NCI-H2029 treated with DMSO at 0.1 percent for 48 hours (cell line): ENCODE data around the gene AMPD3.

Experiments used
- DNase-seq: peaks from one replicate; lab custom pipeline; 2025; lab: John Stamatoyannopoulos, UW

Gene AMPD3

DNA sequence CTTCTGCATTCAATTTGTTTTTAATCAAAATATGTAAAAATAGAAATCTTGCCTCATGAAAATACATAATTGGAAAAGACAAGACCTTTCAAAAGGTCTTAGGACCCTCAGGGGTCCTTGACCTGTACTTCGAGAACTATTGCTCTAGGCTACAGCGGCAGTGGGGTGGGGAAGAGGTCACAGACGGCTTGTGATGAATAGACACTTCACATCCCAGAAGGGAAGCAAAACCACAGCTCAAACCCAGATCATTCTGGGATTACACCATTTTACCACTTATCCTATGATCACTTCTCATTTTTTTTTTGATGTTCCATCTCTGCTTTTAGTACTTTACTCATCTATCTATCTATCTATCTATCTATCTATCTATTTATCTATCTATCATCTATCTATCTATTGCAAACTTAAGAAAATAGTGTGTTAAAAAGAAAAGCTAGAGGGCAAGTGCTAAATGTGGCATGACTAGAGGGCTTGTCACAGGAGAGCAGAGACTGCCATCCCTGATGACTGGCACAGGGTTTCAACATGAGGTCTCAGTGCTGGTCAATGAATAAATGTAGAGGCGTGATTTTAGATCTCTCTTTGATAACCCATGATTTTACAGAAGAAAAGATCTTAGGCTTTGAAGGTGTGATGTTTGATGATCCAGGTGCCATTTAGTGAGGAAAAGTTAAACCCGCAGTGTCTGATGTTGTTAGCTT, 48.9 kb downstream of the AMPD3 start:
- no peak for DNase-seq

DNA sequence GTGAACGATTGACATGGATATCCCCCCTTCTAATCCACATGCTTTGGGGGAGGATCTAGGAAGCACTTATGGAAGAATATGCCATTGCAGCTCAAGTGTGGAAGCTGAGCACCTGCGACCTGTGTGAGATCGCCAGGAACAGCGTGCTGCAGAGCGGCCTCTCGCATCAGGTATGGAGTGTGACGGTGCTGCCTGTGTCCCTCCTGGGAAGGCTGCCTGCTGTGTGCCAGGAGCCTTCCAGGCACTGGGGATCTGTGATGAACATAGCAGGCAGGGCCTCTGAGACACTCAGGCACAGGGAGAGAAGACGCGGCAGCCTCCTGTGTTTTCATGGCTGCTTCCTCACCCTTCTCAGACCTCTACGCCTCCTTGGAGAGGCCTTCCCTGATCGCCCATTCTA, 49.4 kb downstream of the AMPD3 start:
- no peak for DNase-seq

DNA sequence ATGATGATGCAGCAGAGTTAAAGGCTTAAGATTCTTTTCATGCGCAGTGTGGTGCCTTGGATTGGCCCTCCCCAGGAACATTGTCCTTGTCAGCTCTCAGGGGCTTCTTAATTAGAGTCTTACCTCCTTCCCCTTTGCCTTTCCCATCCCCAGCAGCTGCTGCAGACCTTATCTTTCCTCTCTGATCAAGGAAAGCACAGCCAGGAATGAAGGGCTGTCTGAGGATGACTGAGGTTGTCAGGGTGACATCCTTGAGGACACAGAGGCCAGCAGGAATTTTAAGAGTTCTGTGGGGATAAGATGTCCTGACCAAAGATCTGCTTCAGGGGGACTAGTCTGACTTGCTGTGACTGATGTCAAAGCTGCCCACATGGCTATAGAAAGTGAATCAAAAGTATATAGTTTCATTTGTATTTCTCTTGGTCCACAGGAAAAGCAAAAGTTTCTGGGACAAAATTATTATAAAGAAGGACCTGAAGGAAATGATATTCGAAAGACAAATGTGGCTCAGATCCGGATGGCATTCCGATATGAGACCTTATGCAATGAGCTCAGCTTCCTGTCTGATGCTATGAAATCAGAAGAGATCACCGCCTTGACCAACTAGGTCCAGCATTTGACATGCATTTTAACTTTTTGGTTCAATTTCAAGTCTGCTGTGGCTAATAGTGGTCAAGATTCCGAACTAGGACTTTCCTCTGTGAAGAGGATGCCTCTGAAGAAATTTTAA, 50.4 kb downstream of the AMPD3 start:
- DNase-seq: no peak

DNA sequence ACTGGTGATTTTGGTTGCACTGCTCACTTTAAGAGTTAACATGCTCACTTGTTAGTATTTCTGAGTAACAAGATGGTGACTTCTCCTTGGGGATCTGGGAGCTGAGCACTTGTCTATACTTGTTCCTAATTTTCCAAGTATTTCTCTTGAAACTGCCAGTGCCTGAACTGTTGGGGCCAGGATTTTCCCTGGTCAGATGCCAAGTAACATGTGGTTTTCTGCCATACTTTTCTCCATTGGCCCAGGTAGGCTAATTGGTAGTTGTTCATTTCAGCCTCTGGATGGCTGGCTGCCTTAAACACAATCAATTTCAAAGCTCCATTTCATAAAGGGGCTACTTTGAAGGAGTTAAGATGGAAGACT, 50.9 kb downstream of the AMPD3 start:
- no peak for DNase-seq

DNA sequence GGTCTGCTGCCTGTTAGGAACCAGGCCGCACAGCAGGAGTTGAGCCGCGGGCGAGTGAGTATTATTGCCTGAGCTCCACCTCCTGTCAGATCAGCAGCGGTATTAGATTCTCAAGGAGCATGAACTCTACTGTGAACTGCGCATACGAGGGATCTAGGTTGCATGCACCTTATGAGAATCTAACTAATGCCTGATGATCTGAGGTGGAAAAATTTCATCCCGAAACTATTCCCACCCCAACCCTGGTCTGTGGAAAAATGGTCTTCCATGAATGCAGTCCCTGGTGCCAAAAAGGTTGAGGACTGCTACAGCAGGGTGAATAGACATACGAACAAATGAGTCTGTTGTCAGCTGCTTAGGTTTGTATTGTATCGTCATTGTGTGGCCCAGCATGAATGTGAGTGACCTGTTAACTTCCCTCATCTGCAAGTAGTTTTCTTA, 56.1 kb downstream of the AMPD3 start:
- no peak for DNase-seq

- DNase-seq: no peak
These were observed 59.1 kb downstream of the AMPD3 start for GRCh38 chr11:10514202-10514601.

DNA sequence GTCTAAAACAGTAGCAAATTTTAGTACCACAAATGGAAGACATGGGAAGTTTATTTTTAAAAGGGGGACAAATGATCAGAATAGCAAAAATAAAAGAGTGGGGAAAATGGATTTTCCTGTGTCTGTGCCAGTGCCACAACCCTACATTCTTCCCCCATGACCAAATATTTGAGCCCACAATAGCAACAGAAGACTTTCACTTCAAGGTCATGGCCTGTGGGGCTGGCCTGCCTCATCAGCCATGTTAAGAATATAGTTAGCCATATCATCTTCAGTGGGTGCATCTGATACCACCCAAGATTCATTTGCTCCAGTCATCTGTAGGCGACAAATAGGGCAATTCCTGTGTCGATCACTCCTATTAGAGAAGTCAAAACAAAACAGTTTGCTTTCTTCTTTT, 59.6 kb downstream of the AMPD3 start:
- DNase-seq: no peak

GRCh38 chr11:10515418-10515817, 60.4 kb downstream of the AMPD3 start:
- DNase-seq: no peak

GRCh38 chr11:10518123-10518522, 63.1 kb downstream of the AMPD3 start:
- no peak for DNase-seq

DNA sequence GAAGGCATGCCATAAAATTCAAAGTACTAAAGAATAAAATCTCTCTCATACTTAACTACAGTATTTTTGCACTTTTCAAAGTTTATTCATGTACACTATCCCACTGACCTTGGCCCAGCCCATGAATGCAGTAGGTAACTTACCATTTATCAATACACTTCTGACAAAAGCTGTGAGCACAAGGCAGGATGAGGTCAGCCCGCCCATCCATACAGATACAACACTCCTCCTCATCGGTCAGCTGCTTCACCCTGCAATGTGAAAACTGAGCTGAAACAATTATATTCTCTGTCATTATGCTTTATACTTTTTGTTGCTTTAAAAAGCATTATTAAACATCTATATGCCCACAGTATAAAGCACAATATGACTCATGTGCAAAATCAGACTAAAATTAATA, 63.8 kb downstream of the AMPD3 start:
- DNase-seq: no peak

- DNase-seq: no peak
These were observed 64.6 kb downstream of the AMPD3 start for GRCh38 chr11:10519630-10520029.

GRCh38 chr11:10520562-10520961, 65.5 kb downstream of the AMPD3 start:
- no peak for DNase-seq

- no peak for DNase-seq
These were observed 67.2 kb downstream of the AMPD3 start for GRCh38 chr11:10522276-10522675.

DNA sequence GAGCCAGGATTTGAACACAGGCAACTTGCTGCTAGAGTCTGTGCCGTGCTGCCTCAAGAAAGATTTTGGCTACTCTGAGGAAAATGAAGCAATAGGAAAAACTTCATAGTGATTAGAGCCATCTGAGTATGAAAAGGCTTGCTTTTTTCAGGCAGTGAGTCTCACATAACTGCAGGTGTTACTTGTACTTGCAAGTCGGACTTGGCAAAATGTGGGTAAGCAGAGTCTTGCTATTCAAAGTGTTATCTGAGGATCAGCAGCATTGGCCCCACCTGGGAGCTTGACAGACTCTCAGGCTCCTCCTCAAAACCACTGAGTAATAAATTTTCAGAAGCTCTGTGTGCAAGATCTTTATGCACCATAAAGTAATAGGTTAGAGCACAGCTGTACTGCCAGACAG, 67.9 kb downstream of the AMPD3 start:
- no peak for DNase-seq

GRCh38 chr11:10524471-10524870, 69.4 kb downstream of the AMPD3 start:
- DNase-seq: no peak

GRCh38 chr11:10526974-10527918, 72.2 kb downstream of the AMPD3 start:
- no peak for DNase-seq

- DNase-seq: no peak
These were observed 73.1 kb downstream of the AMPD3 start for GRCh38 chr11:10528121-10528520.

DNA sequence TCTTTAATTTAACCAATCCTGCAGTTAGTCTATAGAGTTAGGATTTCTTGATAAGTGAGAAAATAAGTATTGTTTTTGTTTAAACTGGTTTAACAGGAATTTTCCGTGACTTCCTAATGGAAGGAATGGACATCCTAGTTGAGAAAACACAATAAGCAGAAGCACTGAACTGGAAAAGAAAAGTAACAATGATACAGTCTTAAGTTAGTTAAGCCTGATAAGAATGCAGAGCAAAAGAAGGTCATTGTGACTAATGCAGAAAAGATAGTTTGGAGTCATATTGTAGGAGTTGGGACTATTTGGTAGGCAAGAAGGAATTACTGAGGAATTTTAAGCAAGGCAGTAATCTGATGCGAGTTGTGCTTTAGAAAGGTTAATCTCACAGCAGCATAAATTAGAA, 74.2 kb downstream of the AMPD3 start:
- DNase-seq: no peak

DNA sequence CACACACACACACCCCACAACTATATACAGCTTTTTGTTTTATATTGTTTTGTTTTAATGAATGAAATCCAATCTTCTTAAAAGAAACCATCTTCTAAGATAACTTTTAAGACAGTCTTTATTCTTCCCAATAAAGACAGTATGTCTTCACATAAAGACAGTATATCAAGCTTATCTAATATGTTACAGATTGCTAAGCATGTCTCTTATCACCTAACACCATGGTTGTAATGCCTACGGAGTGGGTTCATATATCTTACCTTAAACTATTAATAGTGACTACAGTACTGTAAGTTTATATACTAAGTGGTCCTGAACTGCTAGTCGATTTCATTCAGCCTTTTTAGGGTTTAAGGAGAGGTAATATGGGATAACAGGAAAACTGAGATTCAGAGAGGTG, 77.5 kb downstream of the AMPD3 start:
- DNase-seq: no peak

DNA sequence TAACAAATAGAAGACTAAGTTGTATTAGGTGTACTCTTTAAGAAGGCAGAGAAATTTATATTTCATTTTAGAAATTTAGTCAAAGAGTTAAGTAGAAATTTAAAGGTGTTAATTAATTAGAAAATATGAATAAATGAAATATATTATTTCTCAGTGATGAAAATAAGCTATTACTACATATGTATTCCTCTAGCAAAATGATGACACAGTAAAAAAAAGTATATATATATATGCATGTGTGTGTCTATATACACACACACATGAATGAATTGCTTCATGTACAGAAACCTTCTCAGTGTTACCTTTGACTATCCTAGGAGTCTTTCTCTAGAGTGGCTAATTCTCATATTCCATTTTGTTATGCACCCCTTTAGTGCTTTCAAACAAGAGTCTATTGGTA, 78.3 kb downstream of the AMPD3 start:
- DNase-seq: no peak

- DNase-seq: no peak
These were observed 79.3 kb downstream of the AMPD3 start for GRCh38 chr11:10534316-10534715.

DNA sequence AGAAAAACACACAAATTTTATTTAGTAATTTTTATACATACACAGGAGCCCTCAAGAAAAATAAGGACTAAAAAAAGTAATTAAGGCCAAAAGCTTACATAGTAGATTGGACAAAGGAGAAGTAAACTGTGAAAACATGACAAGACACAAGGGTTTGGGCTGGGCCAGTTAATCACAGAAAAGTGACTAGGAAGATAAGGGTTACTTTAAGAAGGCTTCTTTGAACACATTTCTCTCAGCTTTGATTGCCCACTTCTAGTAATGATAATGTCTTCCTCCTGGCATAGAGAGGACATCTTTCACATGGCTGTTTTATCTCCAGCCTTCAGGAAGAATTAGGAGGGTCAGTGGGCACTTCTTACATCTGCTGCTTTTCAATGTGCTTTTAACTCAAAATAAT, 82.5 kb downstream of the AMPD3 start:
- no peak for DNase-seq

- no peak for DNase-seq
These were observed 83.9 kb downstream of the AMPD3 start for GRCh38 chr11:10538924-10539323.
